ENCODE measurements around the gene TMCO4.

GRCh38 chr1:19720174-19720573, 79.5 kb downstream of the TMCO4 start:
- TF ChIP-seq CTCF (IDR thresholded peaks at IDR 0.05) = no peak
- TF ChIP-seq POLR2A (IDR thresholded peaks at IDR 0.05) = no peak

All from right lobe of liver (tissue), 4 donors.